Parathyroid adenoma (tissue), 2 donors: Measurements from ENCODE around the gene YWHAB.

Experiments
- H2AFZ ChIP-seq: fragments of 300-600 bp; sonication (generic); one replicate; pipeline ENCODE4 v1.7.0; 2017; ENCODE audit warnings: antibody characterized with exemption, mild to moderate bottlenecking
- H3K27ac ChIP-seq: fragments of 300-600 bp; sonication (generic); one replicate; pipeline ENCODE4 v1.7.0; 2017
- H3K27me3 ChIP-seq: fragments of 300-600 bp; sonication (generic); one replicate; pipeline ENCODE4 v1.7.0; 2017; ENCODE audit warnings: low read length; ENCODE audit not compliant: control insufficient read depth, insufficient read depth
- H3K36me3 ChIP-seq: fragments of 300-600 bp; sonication (generic); one replicate; pipeline ENCODE4 v1.7.0; 2017; ENCODE audit warnings: low read length; ENCODE audit not compliant: control insufficient read depth, insufficient read depth
- H3K4me1 ChIP-seq: fragments of 300-600 bp; sonication (generic); one replicate; pipeline ENCODE4 v1.7.0; 2017; ENCODE audit warnings: control low read depth
- H3K4me2 ChIP-seq: fragments of 300-600 bp; sonication (generic); one replicate; pipeline ENCODE4 v1.7.0; 2017; ENCODE audit warnings: low read length
- H3K4me3 ChIP-seq: fragments of 300-600 bp; sonication (generic); one replicate; pipeline ENCODE4 v1.7.0; 2017; ENCODE audit warnings: low read depth, low read length
- H3K79me2 ChIP-seq: fragments of 300-600 bp; sonication (generic); one replicate; pipeline ENCODE4 v1.7.0; 2017; ENCODE audit warnings: control low read depth
- H3K9ac ChIP-seq: fragments of 300-600 bp; sonication (generic); one replicate; pipeline ENCODE4 v1.7.0; 2017; ENCODE audit warnings: mild to moderate bottlenecking
- H3K9me3 ChIP-seq: fragments of 300-600 bp; sonication (generic); one replicate; pipeline ENCODE4 v1.7.0; 2017; ENCODE audit warnings: low read length; ENCODE audit not compliant: control insufficient read depth
- TF ChIP-seq, protein P1 (sequence below): fragments of 300-600 bp; sonication (generic); IDR thresholded peaks from one replicate; pipeline ENCODE4 v1.7.0; 2017; ENCODE audit warnings: antibody characterized with exemption, mild to moderate bottlenecking
- donor health status: primary hyperparathyroidism.

The YWHAB gene

DNA sequence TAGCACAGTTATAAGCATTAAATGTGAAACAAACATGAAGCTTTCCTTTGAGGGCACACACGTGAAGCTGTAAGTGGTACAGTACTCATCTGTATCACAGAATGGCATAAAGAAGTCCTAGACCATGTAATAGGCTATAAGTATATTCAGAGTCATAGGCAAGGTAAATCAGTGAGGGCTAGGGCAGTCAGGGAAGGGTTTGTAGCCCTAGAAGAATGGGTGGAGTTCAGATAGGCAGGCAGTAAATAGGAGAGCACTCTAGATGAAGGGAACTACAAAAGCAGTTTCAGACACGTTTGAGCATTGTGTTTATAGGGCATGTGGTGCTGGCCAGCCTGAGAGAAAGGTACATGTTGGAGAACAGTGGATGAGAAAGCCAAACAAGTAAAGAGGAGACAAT is 9.5 kb downstream of the YWHAB start:
- H3K4me2 ChIP-seq = no peak overlapping the region
- TF ChIP-seq, protein P1, sequence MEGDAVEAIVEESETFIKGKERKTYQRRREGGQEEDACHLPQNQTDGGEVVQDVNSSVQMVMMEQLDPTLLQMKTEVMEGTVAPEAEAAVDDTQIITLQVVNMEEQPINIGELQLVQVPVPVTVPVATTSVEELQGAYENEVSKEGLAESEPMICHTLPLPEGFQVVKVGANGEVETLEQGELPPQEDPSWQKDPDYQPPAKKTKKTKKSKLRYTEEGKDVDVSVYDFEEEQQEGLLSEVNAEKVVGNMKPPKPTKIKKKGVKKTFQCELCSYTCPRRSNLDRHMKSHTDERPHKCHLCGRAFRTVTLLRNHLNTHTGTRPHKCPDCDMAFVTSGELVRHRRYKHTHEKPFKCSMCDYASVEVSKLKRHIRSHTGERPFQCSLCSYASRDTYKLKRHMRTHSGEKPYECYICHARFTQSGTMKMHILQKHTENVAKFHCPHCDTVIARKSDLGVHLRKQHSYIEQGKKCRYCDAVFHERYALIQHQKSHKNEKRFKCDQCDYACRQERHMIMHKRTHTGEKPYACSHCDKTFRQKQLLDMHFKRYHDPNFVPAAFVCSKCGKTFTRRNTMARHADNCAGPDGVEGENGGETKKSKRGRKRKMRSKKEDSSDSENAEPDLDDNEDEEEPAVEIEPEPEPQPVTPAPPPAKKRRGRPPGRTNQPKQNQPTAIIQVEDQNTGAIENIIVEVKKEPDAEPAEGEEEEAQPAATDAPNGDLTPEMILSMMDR = no peak
- H3K27me3 ChIP-seq = no peaks in the 10 kb centered on the region
- peaks cover 44% of the 10 kb centered on the region for H3K79me2 ChIP-seq
- no peak overlapping the region for H3K4me3 ChIP-seq
- H3K9ac ChIP-seq = no peak overlapping the region
- no peak overlapping the region for H3K27ac ChIP-seq
- no peaks in the 10 kb centered on the region for H3K9me3 ChIP-seq
- peaks cover 20% of the 10 kb centered on the region for H3K4me1 ChIP-seq
- H2AFZ ChIP-seq = no peak overlapping the region
- H3K36me3 ChIP-seq = no peaks in the 10 kb centered on the region

DNA sequence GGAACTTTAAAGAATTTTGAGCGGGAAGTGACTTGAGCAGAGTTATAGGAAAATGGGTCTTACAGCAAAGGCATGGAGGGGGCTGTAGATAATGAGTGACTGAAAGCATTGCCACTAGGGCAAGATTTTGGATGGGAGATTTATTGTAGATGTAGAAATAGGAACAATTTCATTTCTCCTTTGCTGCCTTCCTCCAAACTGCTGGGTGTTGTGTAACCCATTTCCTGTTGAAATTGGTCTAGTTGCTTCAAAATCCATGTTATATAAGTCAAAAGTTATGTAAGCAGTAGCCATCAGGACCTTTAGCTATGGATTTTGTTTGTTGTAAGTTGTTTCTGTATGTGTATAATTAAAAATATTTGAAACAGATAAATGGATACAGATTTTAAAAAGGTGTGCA is 11.1 kb downstream of the YWHAB start:
- Histone ChIP-seq H3K27me3 (no peaks in the 10 kb centered on the region), H3K79me2 (peaks cover 31% of the 10 kb centered on the region), H3K9ac (no peak overlapping the region), H3K36me3 (no peaks in the 10 kb centered on the region), H2AFZ (no peak overlapping the region), H3K27ac (peak overlapping the region; percentile 16), H3K4me3 (no peak overlapping the region), H3K9me3 (no peaks in the 10 kb centered on the region), H3K4me2 (peak overlapping the region; percentile 15), H3K4me1 (peaks cover 15% of the 10 kb centered on the region)
- TF ChIP-seq, protein P1 = no peak

DNA sequence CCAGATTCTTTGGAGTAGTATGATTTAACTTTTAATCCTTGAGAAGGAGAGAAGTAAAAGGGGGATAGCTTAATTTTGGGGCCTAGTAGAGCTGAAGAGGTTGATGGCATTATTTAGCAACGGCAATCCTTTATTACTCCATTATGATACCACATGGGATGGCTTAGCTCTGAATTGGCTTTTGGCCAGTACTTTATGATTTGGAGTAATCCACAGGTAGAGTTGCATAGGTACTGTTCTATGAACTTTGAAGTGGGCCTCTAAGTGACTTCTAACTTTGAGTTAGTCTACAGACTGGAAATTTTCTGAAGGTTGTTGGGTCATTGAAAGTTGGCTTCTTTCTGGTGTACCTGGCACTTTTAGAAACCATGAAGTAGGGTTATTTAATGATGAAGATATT is 11.6 kb downstream of the YWHAB start:
- no peaks in the 10 kb centered on the region for H3K27me3 ChIP-seq
- no peaks in the 10 kb centered on the region for H3K9me3 ChIP-seq
- TF ChIP-seq, protein P1 = no peak
- H3K4me3 ChIP-seq = no peak overlapping the region
- no peak overlapping the region for H3K9ac ChIP-seq
- H3K27ac ChIP-seq = no peak overlapping the region
- no peaks in the 10 kb centered on the region for H3K36me3 ChIP-seq
- H3K79me2 ChIP-seq = peaks cover 31% of the 10 kb centered on the region
- no peak overlapping the region for H2AFZ ChIP-seq
- H3K4me1 ChIP-seq = peaks cover 14% of the 10 kb centered on the region
- H3K4me2 ChIP-seq = peak overlapping the region; percentile 15

DNA sequence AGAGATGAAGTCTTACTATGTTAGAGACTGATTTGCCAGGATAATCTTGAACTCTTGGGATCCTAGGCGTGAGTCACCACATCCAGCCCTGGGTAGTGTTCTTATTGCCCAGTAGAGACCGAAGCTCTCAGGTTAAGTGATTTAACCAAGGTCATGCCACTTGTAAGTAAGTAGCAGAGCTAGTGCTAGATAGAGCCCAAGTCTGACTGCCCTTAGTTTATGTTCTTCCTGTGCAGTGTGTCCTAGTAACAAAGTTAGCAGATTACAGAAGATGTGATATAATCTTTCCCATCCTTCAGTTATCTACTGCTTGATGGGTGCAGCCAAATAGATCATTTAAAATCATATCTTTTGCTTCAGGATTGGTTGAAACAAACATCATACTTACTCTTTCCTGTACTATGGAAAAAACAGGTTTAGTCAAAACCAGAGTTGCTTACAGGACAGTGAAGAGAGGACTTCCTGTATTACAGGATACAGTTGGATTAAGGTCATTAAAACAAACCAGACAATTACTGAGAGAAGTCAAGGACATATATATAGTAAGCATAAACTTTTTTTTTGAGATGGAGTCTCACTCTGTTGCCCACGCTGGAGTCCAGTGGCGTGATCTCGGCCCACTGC is 14.8 kb downstream of the YWHAB start:
- H3K4me2 ChIP-seq = no peak overlapping the region
- TF ChIP-seq, protein P1 = no peak
- peaks cover 10% of the 10 kb centered on the region for H3K4me1 ChIP-seq
- H3K36me3 ChIP-seq = no peaks in the 10 kb centered on the region
- H3K4me3 ChIP-seq = no peak overlapping the region
- H3K27ac ChIP-seq = no peak overlapping the region
- no peak overlapping the region for H2AFZ ChIP-seq
- H3K9ac ChIP-seq = no peak overlapping the region
- no peaks in the 10 kb centered on the region for H3K9me3 ChIP-seq
- peaks cover 13% of the 10 kb centered on the region for H3K79me2 ChIP-seq
- H3K27me3 ChIP-seq = no peaks in the 10 kb centered on the region

DNA sequence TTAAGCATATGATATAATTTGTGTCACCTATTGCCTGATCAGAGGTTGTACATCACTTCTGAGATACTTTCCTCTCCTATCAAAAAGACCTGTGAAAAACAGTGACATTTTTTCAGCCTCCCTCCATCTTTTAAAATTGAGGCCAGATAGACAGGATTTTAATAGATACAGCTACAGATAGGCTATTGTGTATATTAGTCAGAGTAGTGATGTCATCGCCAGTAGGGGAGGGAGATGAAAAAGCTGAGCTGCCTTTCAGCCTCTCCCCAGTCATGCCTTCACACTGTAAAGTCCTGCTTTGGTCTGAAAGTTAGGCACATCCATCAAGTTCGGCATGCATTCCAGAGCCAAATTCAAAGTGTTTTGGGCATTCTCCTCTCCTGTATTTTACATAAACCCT is 16.5 kb downstream of the YWHAB start:
- Histone ChIP-seq H3K4me3 (no peak overlapping the region), H3K27me3 (no peaks in the 10 kb centered on the region), H3K36me3 (no peaks in the 10 kb centered on the region), H3K9ac (no peak overlapping the region), H2AFZ (no peak overlapping the region), H3K79me2 (peaks cover 9% of the 10 kb centered on the region), H3K4me1 (no peaks in the 10 kb centered on the region), H3K4me2 (no peak overlapping the region), H3K27ac (no peak overlapping the region), H3K9me3 (no peaks in the 10 kb centered on the region)
- TF ChIP-seq, protein P1 = no peak
